Occipital lobe (tissue), 2 donors: ENCODE data around the gene USP43. TPM values are rescaled to one million over a fixed set of nuclear protein-coding genes. Genes with fewer than 3 reads are reported as not detected.
A peak's percentile ranks its signal among the peaks of the same experiment; 100 is the strongest.
"Not testable (repeated sequence)": the region's sequence is repeated elsewhere in the genome, so short reads cannot be mapped to it uniquely, and the experiment has no call there.

Experiments
- DNase-seq: peaks from one replicate; lab custom pipeline; 2025; lab: John Stamatoyannopoulos, UW
- total RNA-seq: library from RNA; depleted of rRNA; stranded (reverse); fragments of >200 nt; gene quantifications from one replicate; pipeline ENCODE4 v1.2.3, GENCODE V29; 2014

Gene USP43
- total RNA-seq: 3.6 TPM

- no peak for DNase-seq
Measured at GRCh38 chr17:9644910-9645751, at the start of gene USP43. Gene USP43, plus strand, starts transcription at chr17:9645517. Its CDS starts 116 bp downstream, at chr17:9645633.

- DNase-seq: not testable (repeated sequence)
Measured at GRCh38 chr17:9597638-9598037, 47.7 kb upstream of the USP43 start.

GRCh38 chr17:9598661-9599060 is 46.7 kb upstream of the USP43 start:
- no peak for DNase-seq

GRCh38 chr17:9604583-9604982 is 40.7 kb upstream of the USP43 start:
- DNase-seq: not testable (repeated sequence)

GRCh38 chr17:9606453-9606852 is 38.9 kb upstream of the USP43 start:
- no peak for DNase-seq

GRCh38 chr17:9607058-9607457 is 38.3 kb upstream of the USP43 start:
- not testable (repeated sequence) for DNase-seq

GRCh38 chr17:9611557-9611956 is 33.8 kb upstream of the USP43 start:
- no peak for DNase-seq

- no peak for DNase-seq
Measured at GRCh38 chr17:9612006-9612405, 33.3 kb upstream of the USP43 start.

- no peak for DNase-seq
Measured at GRCh38 chr17:9615486-9615885, 29.8 kb upstream of the USP43 start.

GRCh38 chr17:9622961-9623360 is 22.4 kb upstream of the USP43 start:
- DNase-seq: no peak

GRCh38 chr17:9628509-9628908 is 16.8 kb upstream of the USP43 start:
- DNase-seq: no peak

- DNase-seq: no peak
Measured at GRCh38 chr17:9632741-9633140, 12.6 kb upstream of the USP43 start.

- DNase-seq: no peak
Measured at GRCh38 chr17:9635340-9635739, 10.0 kb upstream of the USP43 start.

- DNase-seq: no peak
Measured at GRCh38 chr17:9636501-9636900, 8.8 kb upstream of the USP43 start.

- DNase-seq: not testable (repeated sequence)
Measured at GRCh38 chr17:9640388-9640787, 4.9 kb upstream of the USP43 start.

- DNase-seq: no peak
Measured at GRCh38 chr17:9643611-9644010, 1.7 kb upstream of the USP43 start.

GRCh38 chr17:9645851-9646545 is 681 bp downstream of the USP43 start:
- DNase-seq: no peak

GRCh38 chr17:9646546-9646885 is 1.2 kb downstream of the USP43 start:
- DNase-seq: no peak

GRCh38 chr17:9647014-9647413 is 1.7 kb downstream of the USP43 start:
- DNase-seq: no peak

- no peak for DNase-seq
Measured at GRCh38 chr17:9648521-9649110, 3.3 kb downstream of the USP43 start.

- DNase-seq: peak; percentile 37
Measured at GRCh38 chr17:9658593-9659211, 13.4 kb downstream of the USP43 start.

GRCh38 chr17:9661027-9661426 is 15.7 kb downstream of the USP43 start:
- DNase-seq: no peak
